CD8-positive, alpha-beta memory T cell (primary cell): ENCODE measurements around the gene MARCHF9. TPM values are rescaled to one million over a fixed set of nuclear protein-coding genes. Genes with fewer than 3 reads are reported as not detected.

Source experiments
- CTCF ChIA-PET: fragments of 350-600 bp; sonication (Branson Sonifier 250); formaldehyde crosslinking; loops from one replicate; lab custom pipeline; 2021; ENCODE audit warnings: antibody characterized with exemption; lab: Charles Lee
- POLR2A ChIA-PET: fragments of 350-600 bp; sonication (Branson Sonifier 250); formaldehyde crosslinking; loops from one replicate; lab custom pipeline; 2021; ENCODE audit warnings: antibody characterized with exemption; lab: Charles Lee
- DNase-seq, 5 donors: peaks; one replicate each; pipeline versions ENCODE4 v3.0.0 to v3.0.0-alpha.2; 2020 to 2022; ENCODE audit warnings: mixed read lengths in 1 of 5
- H3K27ac ChIP-seq: one replicate; pipeline ENCODE4 v1.7.0; 2013; ENCODE audit warnings: low read depth, mild to moderate bottlenecking, low read length, moderate library complexity
- H3K27me3 ChIP-seq: 2 replicates; pipeline ENCODE4 v1.7.0; 2013; ENCODE audit warnings: low read length, mild to moderate bottlenecking; ENCODE audit not compliant: insufficient read depth, poor library complexity, severe bottlenecking
- H3K36me3 ChIP-seq: 2 replicates; pipeline ENCODE4 v1.7.0; 2013; ENCODE audit warnings: mild to moderate bottlenecking, low read length, moderate library complexity; ENCODE audit not compliant: insufficient read depth
- H3K4me1 ChIP-seq: 2 replicates; pipeline ENCODE4 v1.7.0; 2013; ENCODE audit warnings: mild to moderate bottlenecking, low read length, moderate library complexity; ENCODE audit not compliant: insufficient read depth
- H3K4me3 ChIP-seq: 2 replicates; pipeline ENCODE4 v1.7.0; 2013; ENCODE audit warnings: mild to moderate bottlenecking, low read length
- H3K9me3 ChIP-seq: 2 replicates; pipeline ENCODE4 v1.7.0; 2013; ENCODE audit warnings: mild to moderate bottlenecking, low read length
- H3K27ac Mint-ChIP-seq, 8 donors: one replicate each; pipeline ENCODE4 v1.8.0; 2020 to 2021; ENCODE audit warnings: mixed read lengths in 8 of 8, mild to moderate bottlenecking in 6 of 8, inconsistent platforms in 3 of 8, moderate library complexity in 3 of 8
- H3K27me3 Mint-ChIP-seq, 2 donors: one replicate each; pipeline ENCODE4 v1.8.0; 2020 to 2021; ENCODE audit warnings: mixed read lengths in 2 of 2, mild to moderate bottlenecking in 1 of 2, moderate library complexity in 1 of 2
- H3K36me3 Mint-ChIP-seq, 3 donors: one replicate each; pipeline ENCODE4 v1.8.0; 2020 to 2021; ENCODE audit warnings: mixed read lengths in 3 of 3, inconsistent platforms in 1 of 3, mild to moderate bottlenecking in 1 of 3
- H3K4me1 Mint-ChIP-seq, 3 donors: one replicate each; pipeline ENCODE4 v1.8.0; 2020 to 2021; ENCODE audit warnings: mixed read lengths in 3 of 3, inconsistent platforms in 1 of 3, mild to moderate bottlenecking in 1 of 3
- H3K4me3 Mint-ChIP-seq, 7 donors: one replicate each; pipeline ENCODE4 v1.8.0; 2020 to 2021; ENCODE audit warnings: mixed read lengths in 7 of 7, mild to moderate bottlenecking in 6 of 7, moderate library complexity in 4 of 7, inconsistent platforms in 2 of 7
- H3K9me3 Mint-ChIP-seq, 5 donors: one replicate each; pipeline ENCODE4 v1.8.0; 2020 to 2022; ENCODE audit warnings: mixed read lengths in 5 of 5, mild to moderate bottlenecking in 3 of 5, moderate library complexity in 2 of 5, inconsistent platforms in 1 of 5
- polyA plus RNA-seq: library from polyadenylated mRNA; unstranded; fragments of 300-500 nt; fragmentation: Illumina TruSeq; gene quantifications from one replicate; pipeline ENCODE4 v1.2.3, GENCODE V29; 2021
- total RNA-seq, 2 experiments: library from RNA; stranded (reverse); gene quantifications; one replicate each; pipeline ENCODE4 v1.2.3, GENCODE V29; 2021

Gene MARCHF9
- total and polyA plus RNA-seq, 3 experiments from 2014 or later = 5.7 to 27.2 (median 26.3) TPM

GRCh38 chr12:57759360-57759980, 4.6 kb downstream of the MARCHF9 start:
- Mint-ChIP-seq H3K27ac (peak overlapping the region in 4 of 8 donors; percentile 47 to 94 (median 57)), H3K4me1 (peaks cover 31 to 37% (median 31%) of the 10 kb centered on the region in 3 donors), H3K4me3 (peak overlapping the region in 2 of 7 donors; percentile 31 to 75), H3K9me3 (peaks cover 0 to 1% (median 0%) of the 10 kb centered on the region in 5 donors), H3K36me3 (peaks cover 4 to 36% (median 4%) of the 10 kb centered on the region in 3 donors), H3K27me3 (peaks cover 10 to 15% of the 10 kb centered on the region in 2 donors)
- Histone ChIP-seq H3K9me3 (no peaks in the 10 kb centered on the region), H3K4me1 (peaks cover 18% of the 10 kb centered on the region), H3K36me3 (peaks cover 15% of the 10 kb centered on the region), H3K4me3 (no peak overlapping the region), H3K27me3 (peaks cover 3% of the 10 kb centered on the region), H3K27ac (no peak overlapping the region)
- peak in 2 of 5 donors; percentile 40 to 60 for DNase-seq
- ChIA-PET CTCF (interaction anchor here (0.6 to 2.3 kb wide), 15 partner anchors 9 to 148 kb away, joined by 3 to 24 read pairs (median 4); partner anchors contain the start of gene TSFM), POLR2A (interaction anchor here (1.5 kb wide), 1 partner anchor 15 kb away, joined by 4 read pairs; the partner anchor contains the start of gene TSPAN31)

GRCh38 chr12:57760347-57760982, 5.6 kb downstream of the MARCHF9 start:
- peak overlapping the region in 3 of 8 donors; percentile 48 to 74 (median 54) for H3K27ac Mint-ChIP-seq
- no peak for DNase-seq
- CTCF ChIA-PET = interaction anchor here (1.0 to 2.3 kb wide), 6 partner anchors 10 to 145 kb away, joined by 3 to 24 read pairs (median 7); partner anchors contain the start of gene TSFM
- peaks cover 17 to 24% of the 10 kb centered on the region in 2 donors for H3K27me3 Mint-ChIP-seq
- peaks cover 31 to 44% (median 36%) of the 10 kb centered on the region in 3 donors for H3K4me1 Mint-ChIP-seq
- peak overlapping the region in 1 of 7 donors; percentile 70 for H3K4me3 Mint-ChIP-seq
- Histone ChIP-seq H3K4me1 (peaks cover 23% of the 10 kb centered on the region), H3K27ac (no peak overlapping the region), H3K27me3 (peaks cover 8% of the 10 kb centered on the region), H3K36me3 (peaks cover 15% of the 10 kb centered on the region), H3K9me3 (no peaks in the 10 kb centered on the region), H3K4me3 (no peak overlapping the region)
- H3K36me3 Mint-ChIP-seq = peaks cover 4 to 35% (median 4%) of the 10 kb centered on the region in 3 donors
- peaks cover 0 to 1% (median 0%) of the 10 kb centered on the region in 5 donors for H3K9me3 Mint-ChIP-seq
- POLR2A ChIA-PET = no interaction called here

- Mint-ChIP-seq H3K4me3 (peak overlapping the region in 2 of 7 donors; percentile 41 to 70), H3K27me3 (peaks cover 23 to 30% of the 10 kb centered on the region in 2 donors), H3K4me1 (peaks cover 33 to 48% (median 38%) of the 10 kb centered on the region in 3 donors), H3K36me3 (peaks cover 4 to 32% (median 4%) of the 10 kb centered on the region in 3 donors), H3K27ac (peak overlapping the region in 1 of 8 donors; percentile 48), H3K9me3 (peaks cover 0 to 3% (median 0%) of the 10 kb centered on the region in 5 donors)
- H3K9me3 ChIP-seq = no peaks in the 10 kb centered on the region
- H3K4me1 ChIP-seq = peaks cover 27% of the 10 kb centered on the region
- peaks cover 15% of the 10 kb centered on the region for H3K36me3 ChIP-seq
- no peak overlapping the region for H3K27ac ChIP-seq
- no peak overlapping the region for H3K4me3 ChIP-seq
- peaks cover 13% of the 10 kb centered on the region for H3K27me3 ChIP-seq
- POLR2A ChIA-PET = no interaction called here
- CTCF ChIA-PET = interaction anchor here (0.8 kb wide), 1 partner anchor 26 kb away, joined by 3 read pairs; no protein-coding TSS in a partner anchor
- DNase-seq = no peak
These were observed 6.6 kb downstream of the MARCHF9 start for GRCh38 chr12:57761391-57761998.

- peaks cover 18% of the 10 kb centered on the region for H3K27me3 ChIP-seq
- ChIA-PET POLR2A (no interaction called here), CTCF (interaction anchor here (0.8 to 1.2 kb wide), 2 partner anchors 10 to 19 kb away, joined by 3 read pairs; partner anchors contain the start of genes EEF1AKMT3 and METTL1)
- no peak for DNase-seq
- no peak overlapping the region for H3K4me3 ChIP-seq
- Mint-ChIP-seq H3K27me3 (peaks cover 29 to 33% of the 10 kb centered on the region in 2 donors), H3K27ac (no peak overlapping the region), H3K4me3 (peak overlapping the region in 2 of 7 donors; percentile 8 to 42), H3K4me1 (peaks cover 30 to 46% (median 33%) of the 10 kb centered on the region in 3 donors), H3K9me3 (peaks cover 0 to 6% (median 0%) of the 10 kb centered on the region in 5 donors), H3K36me3 (peaks cover 1 to 26% (median 4%) of the 10 kb centered on the region in 3 donors)
- H3K36me3 ChIP-seq = peaks cover 15% of the 10 kb centered on the region
- no peak overlapping the region for H3K27ac ChIP-seq
- no peaks in the 10 kb centered on the region for H3K9me3 ChIP-seq
- H3K4me1 ChIP-seq = peaks cover 24% of the 10 kb centered on the region
These were observed 7.6 kb downstream of the MARCHF9 start for GRCh38 chr12:57762463-57762862.

- Mint-ChIP-seq H3K36me3 (peaks cover 4 to 19% (median 6%) of the 10 kb centered on the region in 3 donors), H3K27me3 (peaks cover 30 to 33% of the 10 kb centered on the region in 2 donors), H3K4me3 (peak overlapping the region; percentile 83 to 90 (median 85)), H3K4me1 (peaks cover 29 to 41% (median 31%) of the 10 kb centered on the region in 3 donors), H3K9me3 (peaks cover 0 to 6% (median 0%) of the 10 kb centered on the region in 5 donors), H3K27ac (peak overlapping the region in 4 of 8 donors; percentile 18 to 77 (median 64))
- no peak overlapping the region for H3K27ac ChIP-seq
- POLR2A ChIA-PET = no interaction called here
- peak overlapping the region; percentile 70 for H3K4me3 ChIP-seq
- no peaks in the 10 kb centered on the region for H3K9me3 ChIP-seq
- CTCF ChIA-PET = interaction anchor here (0.8 to 4.8 kb wide), 9 partner anchors 8 to 140 kb away, joined by 3 to 37 read pairs (median 4); partner anchors contain the start of genes MARCHF9 and TSFM
- H3K27me3 ChIP-seq = peaks cover 18% of the 10 kb centered on the region
- peaks cover 24% of the 10 kb centered on the region for H3K4me1 ChIP-seq
- no peak for DNase-seq
- H3K36me3 ChIP-seq = peaks cover 4% of the 10 kb centered on the region
These were observed 9.2 kb downstream of the MARCHF9 start for GRCh38 chr12:57763881-57764661.

GRCh38 chr12:57764662-57765002, 9.7 kb downstream of the MARCHF9 start:
- no peak for DNase-seq
- peaks cover 24 to 36% (median 26%) of the 10 kb centered on the region in 3 donors for H3K4me1 Mint-ChIP-seq
- POLR2A ChIA-PET = no interaction called here

More at GRCh38 chr12:57764662-57765002, 9.7 kb downstream of the MARCHF9 start:
- no peaks in the 10 kb centered on the region for H3K9me3 ChIP-seq
- Mint-ChIP-seq H3K36me3 (peaks cover under 1 to 16% (median 6%) of the 10 kb centered on the region in 3 donors), H3K9me3 (peaks cover 0 to 6% (median 0%) of the 10 kb centered on the region in 5 donors), H3K4me3 (peak overlapping the region; percentile 83 to 90 (median 85)), H3K27me3 (peaks cover 30 to 33% of the 10 kb centered on the region in 2 donors), H3K27ac (peak overlapping the region in 1 of 8 donors; percentile 3)
- peaks cover 4% of the 10 kb centered on the region for H3K36me3 ChIP-seq
- H3K4me1 ChIP-seq = peaks cover 24% of the 10 kb centered on the region
- no peak overlapping the region for H3K27ac ChIP-seq
- peaks cover 18% of the 10 kb centered on the region for H3K27me3 ChIP-seq
- H3K4me3 ChIP-seq = peak overlapping the region; percentile 70
- CTCF ChIA-PET = interaction anchor here (0.8 to 4.8 kb wide), 9 partner anchors 8 to 140 kb away, joined by 3 to 37 read pairs (median 4); partner anchors contain the start of genes MARCHF9 and TSFM
